ENCODE results near the gene KIF5A.

GRCh38 chr12:57584690-57585089 lies 34.8 kb downstream of the KIF5A start:
- TF ChIP-seq ZNF8 (CRISPR knock-in tag; IDR thresholded peaks at IDR 0.05) (no peak), ZFP3 (CRISPR knock-in tag; IDR thresholded peaks at IDR 0.05) (no peak), CREB5 (CRISPR knock-in tag; IDR thresholded peaks at IDR 0.05; ENCODE audit: low read depth) (no peak), ZNF70 (CRISPR knock-in tag; IDR thresholded peaks at IDR 0.05) (no peak), ARNTL (CRISPR knock-in tag; IDR thresholded peaks at IDR 0.05; ENCODE audit: borderline replicate concordance, low read depth) (no peak), PATZ1 (CRISPR knock-in tag; IDR thresholded peaks at IDR 0.05; ENCODE audit: borderline replicate concordance) (no peak), TSHZ2 (CRISPR knock-in tag; IDR thresholded peaks at IDR 0.05) (no peak), RARB (CRISPR knock-in tag; IDR thresholded peaks at IDR 0.05) (no peak), GLIS3 (CRISPR knock-in tag; IDR thresholded peaks at IDR 0.05) (no peak)

Data from SK-N-SH treated with all-trans-retinoic acid at 6 μM for 48 hours (cell line).